ENCODE measurements around the gene DNAH17. TPM values are rescaled to one million over a fixed set of nuclear protein-coding genes. Genes with fewer than 3 reads are reported as not detected.
A peak's percentile ranks its signal among the peaks of the same experiment; 100 is the strongest.

Gene DNAH17
- total RNA-seq, 2 experiments from 2014 or later, result 0.03 to 0.44 TPM

DNA sequence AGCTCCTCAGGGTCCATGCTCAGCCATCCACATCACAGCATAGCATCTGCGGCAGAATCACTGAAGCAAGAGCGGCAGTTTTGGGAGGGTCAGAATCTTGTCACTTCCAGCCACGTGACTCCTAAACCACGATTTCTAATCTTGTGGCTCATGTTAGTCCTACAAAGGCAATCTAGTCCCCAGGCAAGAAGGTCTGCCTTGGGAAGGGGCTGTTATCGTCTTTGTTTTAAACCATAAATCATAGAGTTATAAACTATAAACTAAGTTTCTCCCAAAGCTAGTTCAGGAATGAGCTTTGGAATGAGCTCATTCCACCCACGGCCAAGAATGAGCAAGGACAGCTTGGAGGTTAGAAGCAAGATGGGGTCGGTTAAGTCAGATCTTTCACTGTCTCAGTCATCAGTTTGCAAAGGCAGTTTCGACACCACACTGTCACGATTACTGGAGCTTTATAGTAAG lies 20.8 kb upstream of the DNAH17 start:
- POLR2A ChIA-PET, result interaction anchor here (0.6 kb wide), 1 partner anchor 71 kb away, joined by 4 read pairs; no protein-coding TSS in a partner anchor
- Mint-ChIP-seq H3K4me1 (peaks cover 6% of the 10 kb centered on the region), H3K9me3 (no peaks in the 10 kb centered on the region), H3K27ac (no peak overlapping the region), H3K36me3 (no peaks in the 10 kb centered on the region), H3K27me3 (peaks cover 8% of the 10 kb centered on the region), H3K4me3 (no peak overlapping the region)
- no peak for DNase-seq
- no peak for ATAC-seq (ENCODE audit: low read depth)

DNA sequence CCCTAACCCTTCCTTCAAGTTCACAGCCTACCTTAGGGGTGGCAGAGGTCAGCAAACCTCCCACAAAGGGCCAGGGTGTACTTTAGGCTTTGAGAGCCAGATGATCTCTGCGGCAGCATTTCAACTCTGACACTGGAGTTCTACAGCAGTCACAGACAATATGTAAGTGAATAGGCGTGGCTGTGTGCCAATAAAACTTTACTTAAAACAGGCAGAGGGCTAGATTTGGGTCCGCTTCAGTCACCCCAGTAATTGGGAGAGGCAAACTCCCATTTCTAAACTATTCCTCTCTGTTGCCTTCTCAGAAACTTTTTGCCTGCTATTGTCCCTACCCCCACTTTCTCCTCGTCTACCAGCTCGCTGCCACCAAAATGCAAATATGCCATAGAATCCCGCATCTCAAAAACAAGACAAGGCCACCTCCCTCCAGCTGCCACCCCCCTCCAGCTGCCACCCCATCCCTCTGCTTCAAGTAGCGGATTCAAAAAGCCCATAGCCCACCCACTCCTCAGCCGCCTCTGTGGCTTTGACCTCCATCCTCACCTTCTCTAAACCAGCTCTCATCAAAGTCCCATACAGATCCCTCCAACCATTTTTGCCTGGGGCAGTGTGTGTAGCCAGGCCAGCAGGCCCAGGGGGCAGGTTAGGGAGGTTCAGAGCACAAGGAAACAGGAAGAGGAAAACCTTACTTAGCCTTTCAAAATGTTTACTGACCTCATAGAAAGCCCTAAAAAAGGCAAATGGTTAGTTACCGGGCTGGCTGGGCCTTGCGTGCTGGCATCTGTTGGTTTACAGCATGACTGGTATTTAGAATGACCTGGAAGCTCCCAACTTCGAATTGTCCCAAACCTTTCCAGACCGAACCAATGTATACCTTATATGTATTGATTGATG lies 19.9 kb upstream of the DNAH17 start:
- Mint-ChIP-seq H3K36me3 (no peaks in the 10 kb centered on the region), H3K4me3 (no peak overlapping the region), H3K4me1 (peaks cover 10% of the 10 kb centered on the region), H3K9me3 (no peaks in the 10 kb centered on the region), H3K27me3 (peaks cover 8% of the 10 kb centered on the region), H3K27ac (peak overlapping the region; percentile 31)
- ATAC-seq (ENCODE audit: low read depth), result no peak
- POLR2A ChIA-PET, result no interaction called here
- DNase-seq, result no peak

DNA sequence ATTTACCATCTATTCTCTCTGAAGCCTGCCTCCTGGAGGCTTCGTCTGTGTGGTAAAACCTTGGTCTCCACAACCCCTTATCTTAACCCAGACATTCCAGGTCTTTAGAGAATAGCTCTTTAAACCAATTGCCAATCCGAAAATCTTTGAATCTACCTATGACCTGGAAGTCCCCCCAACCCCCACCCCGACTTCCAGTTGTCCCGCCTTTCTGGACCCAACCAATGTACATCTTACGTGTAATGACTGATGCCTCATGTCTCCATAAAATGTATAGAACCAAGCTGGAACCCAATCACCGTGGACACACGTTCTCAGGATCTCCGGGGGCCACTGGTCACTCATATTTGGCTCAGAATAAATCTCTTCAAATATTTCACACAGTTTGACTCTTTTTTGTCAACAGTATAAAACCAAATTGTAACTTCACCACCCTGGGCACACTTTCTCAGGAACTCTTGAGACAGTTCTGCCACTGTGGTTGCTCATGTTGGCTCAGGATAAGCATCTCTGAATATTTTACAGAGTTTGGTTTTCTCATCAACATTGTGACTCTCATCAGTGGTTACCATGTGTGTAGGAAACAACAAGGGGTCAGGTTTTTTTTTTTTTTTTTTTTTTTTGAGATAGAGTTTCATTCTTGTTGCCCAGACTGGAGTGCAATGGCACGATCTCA lies 18.1 kb upstream of the DNAH17 start:
- DNase-seq (no peak), ATAC-seq (ENCODE audit: low read depth) (no peak)
- H3K9me3 Mint-ChIP-seq, result no peaks in the 10 kb centered on the region
- H3K4me1 Mint-ChIP-seq, result peaks cover 12% of the 10 kb centered on the region
- no peak overlapping the region for H3K4me3 Mint-ChIP-seq
- POLR2A ChIA-PET, result no interaction called here
- no peaks in the 10 kb centered on the region for H3K36me3 Mint-ChIP-seq
- H3K27me3 Mint-ChIP-seq, result peaks cover 8% of the 10 kb centered on the region
- no peak overlapping the region for H3K27ac Mint-ChIP-seq

DNA sequence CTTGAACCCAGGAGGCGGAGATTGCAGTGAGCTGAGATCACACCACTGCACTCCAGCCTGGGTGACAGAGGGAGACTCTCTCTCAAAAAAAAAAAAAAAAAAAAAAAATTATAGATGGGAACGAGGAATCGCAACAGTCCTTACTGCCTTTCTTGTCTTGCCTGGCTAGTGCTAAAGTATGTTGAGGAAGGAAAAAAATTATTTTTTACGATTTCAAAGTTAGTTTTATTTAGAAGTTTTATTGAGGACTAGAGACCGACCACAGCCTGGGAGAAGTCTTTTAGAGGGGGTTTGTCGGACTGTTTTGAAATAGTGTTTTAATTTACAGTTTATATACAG lies 15.8 kb upstream of the DNAH17 start:
- ATAC-seq (ENCODE audit: low read depth) (no peak), DNase-seq (no peak)
- Mint-ChIP-seq H3K9me3 (no peaks in the 10 kb centered on the region), H3K4me1 (peaks cover 10% of the 10 kb centered on the region), H3K27me3 (peaks cover 12% of the 10 kb centered on the region), H3K36me3 (no peaks in the 10 kb centered on the region), H3K4me3 (no peak overlapping the region), H3K27ac (no peak overlapping the region)
- POLR2A ChIA-PET, result interaction anchor here (1.1 kb wide), 1 partner anchor 124 kb away, joined by 3 read pairs; no protein-coding TSS in a partner anchor

DNA sequence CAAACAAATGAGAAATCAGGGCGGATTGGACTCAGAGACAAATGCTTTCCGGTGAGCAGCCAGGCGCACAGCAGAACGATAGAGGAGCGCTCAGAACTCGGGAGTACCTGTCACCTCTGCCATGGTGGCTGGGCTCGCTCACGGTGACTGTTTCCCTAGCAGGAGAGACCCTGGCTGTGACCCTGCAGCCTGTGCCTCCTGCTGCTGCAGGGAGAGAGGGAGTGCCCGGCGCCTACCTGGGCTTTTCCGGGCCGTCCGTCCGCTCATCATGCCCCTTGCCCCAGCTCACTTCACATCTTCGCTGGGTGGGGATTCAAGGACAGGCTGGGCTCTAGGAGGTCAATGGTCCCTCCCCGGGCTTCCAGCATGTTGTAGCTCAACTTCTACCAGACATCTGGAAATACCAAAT lies 14.1 kb upstream of the DNAH17 start:
- POLR2A ChIA-PET, result interaction anchor here (0.7 kb wide), 1 partner anchor 70 kb away, joined by 3 read pairs; no protein-coding TSS in a partner anchor
- Mint-ChIP-seq H3K4me1 (peaks cover 6% of the 10 kb centered on the region), H3K4me3 (no peak overlapping the region), H3K9me3 (no peaks in the 10 kb centered on the region), H3K27me3 (peaks cover 9% of the 10 kb centered on the region), H3K27ac (no peak overlapping the region), H3K36me3 (no peaks in the 10 kb centered on the region)
- ATAC-seq (ENCODE audit: low read depth) (no peak), DNase-seq (no peak)

DNA sequence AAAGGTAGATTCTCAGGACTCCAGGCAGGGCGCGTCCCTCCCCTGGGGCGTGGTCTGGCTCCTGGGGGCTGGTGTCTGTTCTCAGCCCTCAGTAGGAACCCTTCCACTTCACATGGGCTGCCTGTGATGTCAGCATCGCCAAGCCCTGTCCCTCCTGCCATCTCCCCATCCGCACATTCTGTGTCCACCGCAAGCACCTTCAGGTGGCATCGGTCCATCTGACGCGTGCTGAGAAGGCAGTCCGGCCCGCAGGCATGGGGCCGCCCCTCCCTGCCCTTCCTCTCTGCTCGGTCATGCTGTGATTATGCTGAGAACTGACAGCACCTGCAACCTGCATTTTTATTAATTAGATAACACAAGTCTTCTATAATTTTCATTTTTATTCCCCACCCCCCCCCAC lies 12.7 kb upstream of the DNAH17 start:
- H3K27ac Mint-ChIP-seq, result no peak overlapping the region
- H3K27me3 Mint-ChIP-seq, result peaks cover 15% of the 10 kb centered on the region
- H3K4me3 Mint-ChIP-seq, result no peak overlapping the region
- H3K9me3 Mint-ChIP-seq, result no peaks in the 10 kb centered on the region
- no peaks in the 10 kb centered on the region for H3K36me3 Mint-ChIP-seq
- POLR2A ChIA-PET, result no interaction called here
- no peak for ATAC-seq (ENCODE audit: low read depth)
- DNase-seq, result no peak
- peaks cover 6% of the 10 kb centered on the region for H3K4me1 Mint-ChIP-seq

DNA sequence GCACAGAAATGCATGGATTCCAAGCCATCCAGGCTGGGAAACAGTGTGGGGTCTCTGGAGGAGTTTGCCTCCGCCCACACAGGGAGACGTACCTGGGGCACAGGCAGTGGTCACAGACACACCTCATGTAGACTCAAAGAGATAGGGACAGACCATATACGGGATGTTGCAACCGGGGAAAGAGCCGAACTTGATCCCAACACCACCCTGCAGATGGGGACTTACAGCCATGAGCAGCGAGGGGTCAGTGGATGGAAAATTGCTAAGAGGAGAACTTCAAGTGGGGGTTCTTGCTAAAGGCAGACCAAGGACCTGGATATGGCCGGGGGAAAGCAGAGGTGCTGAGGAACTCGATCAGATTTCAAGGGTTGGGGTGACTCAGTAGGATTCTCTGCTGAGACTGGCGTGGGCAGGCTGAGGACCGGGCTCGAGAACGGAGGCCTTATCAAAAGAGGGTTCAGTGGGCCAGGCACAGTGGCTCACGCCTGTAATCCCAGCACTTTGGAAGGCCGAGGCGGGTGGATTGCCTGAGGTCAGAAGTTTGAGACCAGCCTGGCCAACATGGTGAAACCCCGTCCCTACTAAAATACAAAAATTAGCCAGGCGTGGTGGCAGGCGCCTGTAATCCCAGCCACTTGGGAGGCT lies 12.0 kb upstream of the DNAH17 start:
- Mint-ChIP-seq H3K4me1 (peaks cover 6% of the 10 kb centered on the region), H3K27me3 (peaks cover 20% of the 10 kb centered on the region), H3K4me3 (no peak overlapping the region), H3K9me3 (no peaks in the 10 kb centered on the region), H3K36me3 (no peaks in the 10 kb centered on the region), H3K27ac (no peak overlapping the region)
- no peak for ATAC-seq (ENCODE audit: low read depth)
- POLR2A ChIA-PET, result no interaction called here
- no peak for DNase-seq

DNA sequence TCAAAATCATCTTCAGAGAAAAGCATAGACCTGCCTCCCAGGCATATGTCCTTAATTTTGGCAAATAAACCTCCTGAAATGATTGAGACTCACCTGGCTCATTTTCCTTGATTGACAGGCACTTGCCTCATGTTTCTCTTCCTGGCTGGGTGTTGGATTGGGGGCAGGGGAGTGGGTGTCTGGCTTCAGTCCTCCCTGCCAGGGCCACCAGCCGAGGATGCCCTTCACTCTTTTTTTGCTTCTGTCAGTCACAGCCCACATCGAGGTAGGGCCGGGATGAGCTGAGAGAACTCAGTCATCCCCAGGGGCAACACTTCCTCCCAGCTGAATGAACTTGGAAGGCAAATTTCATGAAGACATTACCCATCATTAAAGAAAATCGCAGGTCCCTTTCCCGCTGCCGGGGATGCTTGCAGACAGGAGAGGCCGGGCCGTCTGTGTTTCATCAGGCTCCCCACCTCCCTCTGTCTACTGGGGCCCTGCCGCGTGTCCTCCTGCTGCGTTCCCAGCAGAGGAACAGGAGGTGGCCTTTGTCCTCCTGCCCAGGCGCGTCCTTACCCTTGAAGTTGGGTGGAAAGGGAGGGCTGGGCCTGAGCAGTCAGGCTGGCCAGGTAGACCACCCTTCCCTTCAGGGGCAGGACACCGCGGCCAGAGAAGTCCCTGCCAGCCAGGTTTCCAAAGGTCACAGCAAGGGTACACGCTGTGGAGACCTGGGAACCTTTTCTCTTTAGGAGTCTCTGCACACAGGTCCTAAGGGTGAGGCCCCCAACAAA lies 11.2 kb upstream of the DNAH17 start:
- no peak for DNase-seq
- Mint-ChIP-seq H3K27me3 (peaks cover 19% of the 10 kb centered on the region), H3K4me3 (no peak overlapping the region), H3K27ac (no peak overlapping the region), H3K4me1 (peaks cover 6% of the 10 kb centered on the region), H3K9me3 (no peaks in the 10 kb centered on the region), H3K36me3 (no peaks in the 10 kb centered on the region)
- POLR2A ChIA-PET, result no interaction called here
- ATAC-seq (ENCODE audit: low read depth), result no peak

DNA sequence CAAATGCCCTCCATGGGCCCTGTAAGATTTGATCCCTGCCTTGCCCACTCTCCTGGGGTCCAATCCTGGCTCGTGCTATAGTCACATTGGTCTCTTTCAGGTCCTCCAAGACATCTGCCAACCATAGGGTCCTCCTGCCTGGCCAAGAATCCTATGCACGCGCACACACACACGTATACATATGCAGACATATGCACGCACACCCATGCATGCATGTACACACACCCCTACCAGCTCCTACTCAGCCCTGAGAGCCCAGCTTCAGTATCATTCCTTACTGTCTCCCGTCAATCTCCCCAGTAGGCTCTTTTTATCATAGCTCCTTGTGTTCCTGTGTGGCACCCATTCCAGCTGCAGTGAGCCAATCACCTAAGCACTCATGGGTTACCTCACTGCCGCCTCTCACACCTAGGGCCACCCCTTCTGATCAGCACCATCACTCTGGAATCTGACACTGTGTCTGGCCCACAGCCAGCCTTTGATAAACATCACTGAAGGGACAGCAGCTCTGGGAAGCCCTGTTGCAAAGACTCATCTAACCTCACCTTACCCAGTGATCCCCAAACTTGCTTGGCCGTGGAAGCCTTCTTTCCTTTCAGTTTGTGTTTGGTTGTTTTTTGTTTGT lies 7.9 kb upstream of the DNAH17 start:
- H3K9me3 Mint-ChIP-seq, result no peaks in the 10 kb centered on the region
- no peak overlapping the region for H3K27ac Mint-ChIP-seq
- H3K27me3 Mint-ChIP-seq, result peaks cover 20% of the 10 kb centered on the region

DNA sequence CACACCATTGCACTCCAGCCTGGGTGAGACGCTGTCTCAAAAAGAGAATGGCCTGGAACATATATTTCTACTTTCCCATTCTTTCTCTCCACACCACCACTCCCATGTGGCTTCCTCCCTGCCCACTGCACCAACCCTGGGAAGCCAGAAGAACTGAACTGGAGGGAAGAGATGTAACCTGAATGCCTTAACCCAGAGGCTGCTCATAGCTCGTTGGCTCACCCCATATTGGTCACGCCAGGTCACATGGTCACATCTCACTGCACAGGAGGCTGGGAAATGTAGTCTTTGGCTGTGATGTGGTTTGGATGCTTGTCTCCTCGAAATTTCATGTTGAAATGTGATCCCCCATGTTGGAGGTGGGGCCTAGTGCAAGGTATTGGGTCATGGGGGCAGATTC lies 5.9 kb upstream of the DNAH17 start:
- no peaks in the 10 kb centered on the region for H3K9me3 Mint-ChIP-seq
- H3K27me3 Mint-ChIP-seq, result peaks cover 17% of the 10 kb centered on the region
- H3K27ac Mint-ChIP-seq, result peak overlapping the region; percentile 18
- H3K36me3 Mint-ChIP-seq, result no peaks in the 10 kb centered on the region
- no peak overlapping the region for H3K4me3 Mint-ChIP-seq
- ATAC-seq (ENCODE audit: low read depth) (no peak), DNase-seq (no peak)
- POLR2A ChIA-PET, result interaction anchor here (0.6 kb wide), 1 partner anchor 507 kb away, joined by 3 read pairs; no protein-coding TSS in a partner anchor
- H3K4me1 Mint-ChIP-seq, result no peaks in the 10 kb centered on the region

More for the DNA sequence above, 7.9 kb upstream of the DNAH17 start:
- Mint-ChIP-seq H3K36me3 (no peaks in the 10 kb centered on the region), H3K4me3 (no peak overlapping the region), H3K4me1 (no peaks in the 10 kb centered on the region)
- no peak for ATAC-seq (ENCODE audit: low read depth)
- POLR2A ChIA-PET, result no interaction called here
- DNase-seq, result no peak

DNA sequence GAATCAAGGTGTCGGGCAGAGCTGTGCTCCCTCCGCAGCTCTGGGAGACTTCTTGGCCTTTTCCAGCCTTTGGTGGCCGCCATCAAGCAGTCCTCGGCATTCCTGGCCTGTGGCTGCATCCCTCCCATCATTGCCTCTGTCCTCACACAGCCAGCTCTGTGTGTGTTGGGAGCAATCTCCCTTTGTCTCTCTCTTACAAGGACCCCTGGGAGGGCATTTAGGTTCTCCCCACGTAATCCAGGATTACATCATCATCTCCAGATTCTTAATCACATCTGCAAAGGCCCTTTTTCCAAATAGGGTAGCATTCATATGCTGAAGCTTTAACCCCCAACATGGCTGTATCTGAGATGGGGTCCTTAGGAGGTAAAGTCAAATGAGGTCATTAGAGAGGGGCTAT lies 4.1 kb upstream of the DNAH17 start:
- no peak overlapping the region for H3K27ac Mint-ChIP-seq
- POLR2A ChIA-PET, result no interaction called here

DNA sequence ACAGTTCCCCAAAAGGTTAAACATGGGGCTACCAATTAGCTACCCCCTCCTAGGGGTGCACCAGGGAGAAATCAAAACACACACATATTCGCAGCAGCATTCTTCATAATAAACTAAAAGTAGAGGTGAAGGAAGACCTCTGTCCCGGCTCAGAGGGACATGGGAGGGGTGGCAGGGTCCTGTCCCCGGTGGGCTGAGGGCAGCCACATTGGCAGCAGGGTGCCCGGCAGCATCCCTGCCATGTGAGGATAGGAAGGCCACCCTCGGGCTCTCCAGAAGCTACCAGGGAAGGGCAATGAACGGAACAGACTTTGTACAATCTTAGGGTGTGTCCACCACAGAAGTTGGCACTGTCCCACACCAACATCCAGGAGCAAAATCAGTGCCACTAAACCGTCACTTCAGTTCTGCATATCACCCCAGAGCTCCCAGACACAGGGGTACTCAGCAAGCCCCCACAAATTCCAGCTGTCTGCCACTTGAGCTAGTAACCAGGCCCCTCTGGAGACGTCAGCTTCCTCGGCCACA lies 3.1 kb upstream of the DNAH17 start:
- Mint-ChIP-seq H3K4me3 (no peak overlapping the region), H3K27ac (no peak overlapping the region), H3K36me3 (no peaks in the 10 kb centered on the region), H3K27me3 (peaks cover 12% of the 10 kb centered on the region), H3K4me1 (no peaks in the 10 kb centered on the region), H3K9me3 (no peaks in the 10 kb centered on the region)
- POLR2A ChIA-PET, result no interaction called here
- no peak for DNase-seq
- ATAC-seq (ENCODE audit: low read depth), result no peak

More for the DNA sequence above, 4.1 kb upstream of the DNAH17 start:
- H3K36me3 Mint-ChIP-seq, result no peaks in the 10 kb centered on the region
- no peak overlapping the region for H3K4me3 Mint-ChIP-seq
- no peaks in the 10 kb centered on the region for H3K9me3 Mint-ChIP-seq
- H3K27me3 Mint-ChIP-seq, result peaks cover 15% of the 10 kb centered on the region
- H3K4me1 Mint-ChIP-seq, result no peaks in the 10 kb centered on the region
- DNase-seq (no peak), ATAC-seq (ENCODE audit: low read depth) (no peak)
